Esophagus squamous epithelium (tissue), 5 donors: ENCODE data around the gene HOXD9. TPM values are rescaled to one million over a fixed set of nuclear protein-coding genes. Genes with fewer than 3 reads are reported as not detected.

Experiments
- DNase-seq: peaks from one replicate; lab custom pipeline; 2025; lab: John Stamatoyannopoulos, UW
- H3K27ac ChIP-seq, 4 donors: fragments of 200-600 bp; sonication (generic); one replicate each; pipeline ENCODE4 v1.5.1; 2016 to 2019; ENCODE audit warnings: mild to moderate bottlenecking in 1 of 4
- H3K27me3 ChIP-seq, 4 donors: fragments of 200-600 bp; sonication (generic); 1 replicate in 3 of 4; 2 replicates in 1 of 4; pipeline versions ENCODE4 v1.5.1 to v1.6.0; 2017 to 2021; ENCODE audit warnings: antibody characterized with exemption in 1 of 4
- H3K36me3 ChIP-seq, 3 donors: fragments of 200-600 bp; sonication (generic); one replicate each; pipeline ENCODE4 v1.5.1; 2016 to 2019
- H3K4me1 ChIP-seq, 3 donors: fragments of 200-600 bp; sonication (generic); one replicate each; pipeline ENCODE4 v1.5.1; 2017 to 2019
- H3K4me3 ChIP-seq, 4 donors: fragments of 200-600 bp; sonication (generic); 1 replicate in 3 of 4; 2 replicates in 1 of 4; pipeline ENCODE4 v1.5.1; 2016 to 2019; ENCODE audit warnings: mild to moderate bottlenecking in 2 of 4, moderate library complexity in 1 of 4
- H3K9me3 ChIP-seq, 3 donors: fragments of 200-600 bp; sonication (generic); one replicate each; pipeline ENCODE4 v1.5.1; 2016 to 2019
- CTCF ChIP-seq, 6 experiments: fragments of 450-650 bp in 4 of 6; fragments of 200-600 bp in 2 of 6; sonication (generic) in 2 of 6; IDR thresholded peaks; one replicate each; pipeline ENCODE4 v1.5.1; 2016 to 2019; ENCODE audit warnings: antibody characterized with exemption in 6 of 6, mild to moderate bottlenecking in 4 of 6, moderate library complexity in 4 of 6
- POLR2A ChIP-seq, 4 donors: fragments of 450-650 bp; IDR thresholded peaks; one replicate each; pipeline ENCODE4 v1.6.1; 2017; ENCODE audit warnings: antibody characterized with exemption in 4 of 4, mild to moderate bottlenecking in 4 of 4, moderate library complexity in 3 of 4
- WGBS, 2 donors: methylation state at CpG; one replicate each; pipeline ENCODE4 v1.1.5; 2018; 5-methylcytosine and 5-hydroxymethylcytosine counted together
- intact Hi-C: fragments of 100-400 bp; cut with DNase I; formaldehyde crosslinking; loops from one replicate; pipeline ENCODE4 v1.15.0; 2022
- total RNA-seq, 4 donors: library from RNA; depleted of rRNA; stranded (reverse); fragments of >200 nt; gene quantifications; one replicate each; pipeline ENCODE4 v1.1.0, GENCODE V29; 2016
- donor health status: DM: yes; HTN: yes; CAD: no.

HOXD9 gene
- total RNA-seq, 4 donors from 2014 or later = 0.61 to 3.4 TPM; not detected in 2

- no peaks in the 10 kb centered on the region for H3K9me3 ChIP-seq
- intact Hi-C loops = no loop called here
- peak overlapping the region in 1 of 4 donors; percentile 45 for H3K4me3 ChIP-seq
- H3K27me3 ChIP-seq = peaks cover 35 to 100% (median 81%) of the 10 kb centered on the region in 4 donors
- H3K4me1 ChIP-seq = peaks cover 18 to 61% (median 30%) of the 10 kb centered on the region in 3 donors
- no peak for DNase-seq
- no peaks in the 10 kb centered on the region for H3K36me3 ChIP-seq
- 6 to 7% methylated on average over 14 to 17 of the region's 17 CpGs for WGBS, 2 donors
- no peak overlapping the region for H3K27ac ChIP-seq
- TF ChIP-seq CTCF (IDR thresholded peaks at IDR 0.05) (no peak), POLR2A (IDR thresholded peaks at IDR 0.05) (no peak)
Measured at GRCh38 chr2:176103742-176104315, 18.7 kb upstream of the HOXD9 start.

GRCh38 chr2:176104316-176105077, 18.0 kb upstream of the HOXD9 start:
- peak overlapping the region in 1 of 4 donors; percentile 45 for H3K4me3 ChIP-seq
- 8 to 16% methylated on average over 7 to 20 of the region's 56 CpGs for WGBS, 2 donors

GRCh38 chr2:176105078-176105729, 17.3 kb upstream of the HOXD9 start:
- Histone ChIP-seq H3K36me3 (no peaks in the 10 kb centered on the region), H3K27me3 (peaks cover 29 to 100% (median 80%) of the 10 kb centered on the region in 4 donors), H3K27ac (no peak overlapping the region), H3K9me3 (no peaks in the 10 kb centered on the region), H3K4me3 (peak overlapping the region in 1 of 4 donors; percentile 45), H3K4me1 (peaks cover 18 to 54% (median 31%) of the 10 kb centered on the region in 3 donors)
- no peak for DNase-seq
- TF ChIP-seq POLR2A (IDR thresholded peaks at IDR 0.05) = no peak
- no peak for TF ChIP-seq CTCF (IDR thresholded peaks at IDR 0.05)
- 11 to 20% methylated on average over 18 to 21 of the region's 25 CpGs for WGBS, 2 donors
- intact Hi-C loops = no loop called here

More at GRCh38 chr2:176104316-176105077, 18.0 kb upstream of the HOXD9 start:
- Histone ChIP-seq H3K27ac (no peak overlapping the region), H3K27me3 (peaks cover 35 to 100% (median 80%) of the 10 kb centered on the region in 4 donors), H3K9me3 (no peaks in the 10 kb centered on the region), H3K36me3 (no peaks in the 10 kb centered on the region), H3K4me1 (peaks cover 18 to 61% (median 31%) of the 10 kb centered on the region in 3 donors)
- intact Hi-C loops = no loop called here
- DNase-seq = no peak
- TF ChIP-seq POLR2A (IDR thresholded peaks at IDR 0.05) (no peak), CTCF (IDR thresholded peaks at IDR 0.05) (no peak)

- 14 to 16% methylated on average over 20 of the region's 25 CpGs for WGBS, 2 donors
- Histone ChIP-seq H3K4me1 (peaks cover 18 to 50% (median 31%) of the 10 kb centered on the region in 3 donors), H3K9me3 (no peaks in the 10 kb centered on the region), H3K4me3 (peak overlapping the region in 2 of 4 donors; percentile 47 to 66), H3K36me3 (no peaks in the 10 kb centered on the region), H3K27me3 (peaks cover 25 to 100% (median 80%) of the 10 kb centered on the region in 4 donors), H3K27ac (no peak overlapping the region)
- TF ChIP-seq CTCF (IDR thresholded peaks at IDR 0.05) (no peak), POLR2A (IDR thresholded peaks at IDR 0.05) (no peak)
- intact Hi-C loops = no loop called here
- DNase-seq = no peak
Measured at GRCh38 chr2:176105730-176106580, 16.6 kb upstream of the HOXD9 start.
